Calu3 (cell line): ENCODE measurements around the gene LPAR1. TPM values are rescaled to one million over a fixed set of nuclear protein-coding genes. Genes with fewer than 3 reads are reported as not detected.
A peak's percentile ranks its signal among the peaks of the same experiment; 100 is the strongest.

Experiments used
- BruUV-seq: library from RNA; stranded (reverse); fragments of 400-500 nt; replicated peaks from 2 replicates; lab custom pipeline; 2021; lab: Mats Ljungman, UMichigan
- CTCF ChIA-PET: fragments of 300-600 bp; sonication (Branson Sonifier 250); formaldehyde crosslinking; loops from one replicate; lab custom pipeline; 2022; ENCODE audit warnings: antibody characterized with exemption; lab: Charles Lee
- DNase-seq: peaks from one replicate; pipeline ENCODE4 v3.0.0; 2022
- H3K27ac Mint-ChIP-seq: one replicate; pipeline ENCODE4 v1.8.0; 2022; ENCODE audit warnings: mixed read lengths; ENCODE audit not compliant: unreplicated experiment
- H3K27me3 Mint-ChIP-seq: one replicate; pipeline ENCODE4 v1.8.0; 2022; ENCODE audit warnings: mixed read lengths; ENCODE audit not compliant: unreplicated experiment
- H3K36me3 Mint-ChIP-seq: one replicate; pipeline ENCODE4 v1.8.0; 2022; ENCODE audit warnings: mild to moderate bottlenecking, moderate library complexity, mixed read lengths; ENCODE audit not compliant: insufficient read depth, unreplicated experiment
- H3K4me1 Mint-ChIP-seq: one replicate; pipeline ENCODE4 v1.8.0; 2022; ENCODE audit warnings: mild to moderate bottlenecking, low read depth, mixed read lengths; ENCODE audit not compliant: unreplicated experiment
- H3K4me3 Mint-ChIP-seq: one replicate; pipeline ENCODE4 v1.8.0; 2022; ENCODE audit warnings: mild to moderate bottlenecking, low read depth, moderate library complexity, mixed read lengths; ENCODE audit not compliant: unreplicated experiment
- H3K9me3 Mint-ChIP-seq: one replicate; pipeline ENCODE4 v1.8.0; 2022; ENCODE audit warnings: low read depth, mixed read lengths; ENCODE audit not compliant: unreplicated experiment
- intact Hi-C: fragments of 100-400 bp; cut with micrococcal nuclease; formaldehyde crosslinking; loops from one replicate; pipeline ENCODE4 v1.10.0; 2022; ENCODE audit not compliant: unreplicated experiment
- total RNA-seq: library from RNA; stranded (reverse); gene quantifications from 2 replicates; pipeline ENCODE4 v1.2.3, GENCODE V29; 2022
- TF ChIP-seq, protein P1 (sequence below): fragments of 200-600 bp; IDR thresholded peaks from one replicate; pipeline ENCODE4 v1.8.0; 2022; ENCODE audit warnings: antibody characterized with exemption; ENCODE audit not compliant: unreplicated experiment

LPAR1 gene
- total RNA-seq, 1 experiment from 2014 or later: 6.3 TPM

DNA sequence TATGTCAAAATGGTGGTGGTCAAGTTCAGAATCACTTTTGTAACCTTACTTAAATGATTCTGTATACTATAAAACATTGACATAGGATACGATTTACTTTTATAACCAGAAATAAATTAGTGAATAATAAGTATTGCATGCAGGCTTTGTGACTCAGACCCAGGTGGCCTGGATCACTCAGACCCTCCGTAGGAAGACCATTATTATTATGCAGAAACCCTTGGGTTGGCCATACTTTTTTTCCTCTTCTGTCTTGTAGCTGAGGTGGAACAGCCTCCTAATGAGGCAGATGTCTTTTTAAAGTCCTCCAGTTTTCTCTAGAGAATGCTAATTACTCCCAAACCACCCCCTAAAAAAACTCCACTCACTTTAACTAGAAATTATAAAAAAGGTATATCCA, 121.9 kb downstream of the LPAR1 start:
- intact Hi-C loops: no loop called here

DNA sequence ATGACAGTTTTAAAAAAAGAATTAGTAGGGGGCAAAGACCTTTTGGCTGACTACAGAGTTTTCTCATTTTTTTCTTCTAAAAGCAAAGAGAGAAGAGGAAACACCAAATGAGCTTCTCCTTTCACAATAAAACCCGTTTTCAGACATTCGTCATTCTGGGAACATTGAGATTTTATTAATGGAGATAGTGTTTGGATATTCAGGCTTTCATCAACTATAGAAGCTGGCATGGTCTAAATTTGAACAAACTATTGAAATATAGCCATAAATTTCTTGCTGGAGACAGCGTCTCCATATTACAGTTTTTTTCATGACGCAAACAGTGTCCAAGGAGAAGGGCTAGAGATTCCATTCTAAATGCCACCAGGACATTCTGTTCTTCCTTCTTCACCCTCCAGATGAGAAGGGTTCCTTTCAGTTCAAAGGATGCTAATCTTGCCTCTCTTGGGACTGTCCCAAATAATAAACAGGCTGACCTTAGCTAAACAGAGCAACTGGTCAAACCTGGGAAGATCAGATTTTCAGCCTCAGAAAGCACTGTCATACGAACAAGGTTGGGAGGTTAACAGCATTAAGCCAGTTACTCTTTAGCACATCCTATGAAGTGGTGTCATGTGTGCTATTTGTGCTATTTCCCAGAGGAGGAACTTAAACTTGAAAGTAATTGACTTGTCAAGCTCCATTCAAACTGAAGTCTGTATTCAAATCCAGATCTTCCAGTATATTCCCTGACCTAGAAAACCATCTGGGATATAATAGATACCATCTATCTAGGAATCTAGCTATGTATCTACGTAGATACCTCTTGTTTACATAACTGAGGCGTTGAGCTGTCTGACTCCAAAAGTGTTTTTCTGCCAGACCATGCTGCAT, 125.6 kb downstream of the LPAR1 start:
- H3K4me3 Mint-ChIP-seq: no peak overlapping the region
- H3K4me1 Mint-ChIP-seq: peaks cover 8% of the 10 kb centered on the region
- CTCF ChIA-PET: no interaction called here
- BruUV-seq: no TSS peak
- H3K36me3 Mint-ChIP-seq: peaks cover 5% of the 10 kb centered on the region
- intact Hi-C loops: no loop called here
- peaks cover 5% of the 10 kb centered on the region for H3K9me3 Mint-ChIP-seq
- DNase-seq: no peak
- TF ChIP-seq, protein P1, sequence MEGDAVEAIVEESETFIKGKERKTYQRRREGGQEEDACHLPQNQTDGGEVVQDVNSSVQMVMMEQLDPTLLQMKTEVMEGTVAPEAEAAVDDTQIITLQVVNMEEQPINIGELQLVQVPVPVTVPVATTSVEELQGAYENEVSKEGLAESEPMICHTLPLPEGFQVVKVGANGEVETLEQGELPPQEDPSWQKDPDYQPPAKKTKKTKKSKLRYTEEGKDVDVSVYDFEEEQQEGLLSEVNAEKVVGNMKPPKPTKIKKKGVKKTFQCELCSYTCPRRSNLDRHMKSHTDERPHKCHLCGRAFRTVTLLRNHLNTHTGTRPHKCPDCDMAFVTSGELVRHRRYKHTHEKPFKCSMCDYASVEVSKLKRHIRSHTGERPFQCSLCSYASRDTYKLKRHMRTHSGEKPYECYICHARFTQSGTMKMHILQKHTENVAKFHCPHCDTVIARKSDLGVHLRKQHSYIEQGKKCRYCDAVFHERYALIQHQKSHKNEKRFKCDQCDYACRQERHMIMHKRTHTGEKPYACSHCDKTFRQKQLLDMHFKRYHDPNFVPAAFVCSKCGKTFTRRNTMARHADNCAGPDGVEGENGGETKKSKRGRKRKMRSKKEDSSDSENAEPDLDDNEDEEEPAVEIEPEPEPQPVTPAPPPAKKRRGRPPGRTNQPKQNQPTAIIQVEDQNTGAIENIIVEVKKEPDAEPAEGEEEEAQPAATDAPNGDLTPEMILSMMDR: no peak
- no peaks in the 10 kb centered on the region for H3K27me3 Mint-ChIP-seq
- H3K27ac Mint-ChIP-seq: no peak overlapping the region

More for the DNA sequence above, 121.9 kb downstream of the LPAR1 start:
- Mint-ChIP-seq H3K4me1 (peaks cover 31% of the 10 kb centered on the region), H3K9me3 (peaks cover 3% of the 10 kb centered on the region), H3K4me3 (no peak overlapping the region), H3K27me3 (no peaks in the 10 kb centered on the region), H3K36me3 (peaks cover 10% of the 10 kb centered on the region), H3K27ac (no peak overlapping the region)
- CTCF ChIA-PET: no interaction called here
- no TSS peak for BruUV-seq
- TF ChIP-seq, protein P1: no peak
- no peak for DNase-seq

DNA sequence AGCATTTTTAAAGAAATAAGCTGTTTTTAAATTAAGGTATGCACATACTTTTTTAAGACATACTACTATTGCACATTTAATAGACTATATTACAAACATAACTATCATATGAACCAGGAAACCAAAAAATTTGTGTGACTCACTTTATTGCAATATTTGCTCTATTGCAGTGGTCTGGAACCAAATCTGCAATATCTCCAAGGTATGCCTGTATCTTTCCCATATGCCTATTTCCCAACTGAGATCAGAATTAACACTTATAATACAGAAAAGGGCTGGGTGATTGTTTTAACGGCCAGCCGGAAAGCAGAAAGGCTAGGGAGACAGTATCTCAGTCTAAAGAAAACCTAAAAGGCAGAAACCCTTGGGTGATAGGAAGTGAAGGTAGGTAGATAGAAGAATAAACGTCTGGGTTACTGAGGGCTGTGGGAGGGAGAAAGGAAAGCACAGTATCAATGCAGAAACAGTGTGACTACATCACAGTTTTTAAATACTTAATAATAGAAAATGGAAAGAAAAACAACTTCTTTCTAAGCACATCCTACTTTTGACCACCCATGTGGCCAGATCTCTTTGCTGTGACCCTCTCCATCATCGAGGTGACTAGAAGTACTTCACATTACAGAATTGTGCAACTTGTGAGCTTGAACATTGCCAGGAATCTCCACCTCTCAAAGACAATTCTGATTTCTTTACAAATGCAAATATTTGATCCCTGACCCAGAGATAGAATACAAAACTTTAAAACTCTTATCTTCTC, 126.4 kb downstream of the LPAR1 start:
- CTCF ChIA-PET: no interaction called here
- no peaks in the 10 kb centered on the region for H3K27me3 Mint-ChIP-seq
- intact Hi-C loops: no loop called here
- TF ChIP-seq, protein P1: no peak
- no peak for DNase-seq
- H3K9me3 Mint-ChIP-seq: peaks cover 5% of the 10 kb centered on the region
- peak overlapping the region; percentile 52 for H3K27ac Mint-ChIP-seq
- H3K4me1 Mint-ChIP-seq: peaks cover 8% of the 10 kb centered on the region
- H3K4me3 Mint-ChIP-seq: no peak overlapping the region
- BruUV-seq: no TSS peak
- peaks cover 5% of the 10 kb centered on the region for H3K36me3 Mint-ChIP-seq

DNA sequence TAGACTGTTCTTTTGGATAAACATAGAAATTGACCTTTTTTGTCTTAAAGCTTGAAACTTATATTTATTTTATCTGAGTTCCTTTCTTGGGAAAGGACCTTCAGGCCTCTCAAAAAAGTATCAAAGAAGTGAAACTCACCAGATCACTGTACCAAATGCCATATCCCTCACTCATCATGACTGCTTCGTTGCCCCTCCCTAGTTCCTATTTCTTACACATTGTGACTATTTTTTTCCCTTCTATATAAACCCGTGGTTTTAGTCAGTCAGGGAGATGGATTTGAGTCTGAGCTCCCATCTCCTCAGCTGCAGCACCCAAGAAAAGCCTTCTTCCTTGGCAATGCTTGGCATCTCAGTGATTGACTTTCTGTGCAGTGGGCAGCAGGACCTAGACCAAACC, 129.4 kb downstream of the LPAR1 start:
- no peaks in the 10 kb centered on the region for H3K27me3 Mint-ChIP-seq
- peaks cover 8% of the 10 kb centered on the region for H3K4me1 Mint-ChIP-seq
- no peak overlapping the region for H3K27ac Mint-ChIP-seq
- TF ChIP-seq, protein P1: no peak
- peaks cover 4% of the 10 kb centered on the region for H3K9me3 Mint-ChIP-seq
- no peak overlapping the region for H3K4me3 Mint-ChIP-seq
- CTCF ChIA-PET: no interaction called here
- DNase-seq: no peak
- peaks cover 5% of the 10 kb centered on the region for H3K36me3 Mint-ChIP-seq
- no TSS peak for BruUV-seq
- intact Hi-C loops: no loop called here
